Testis (tissue), 3 donors: ENCODE results near the gene ITGA1. TPM values are rescaled to one million over a fixed set of nuclear protein-coding genes. Genes with fewer than 3 reads are reported as not detected.

Source experiments
- DNase-seq: peaks from one replicate; pipeline ENCODE4 v3.0.0-alpha.2; 2019
- H3K27ac ChIP-seq, 2 donors: fragments of 200-600 bp; sonication (generic); one replicate each; pipeline ENCODE4 v1.5.1; 2019
- H3K27me3 ChIP-seq: fragments of 200-600 bp; sonication (generic); one replicate; pipeline ENCODE4 v1.5.1; 2019
- H3K36me3 ChIP-seq: fragments of 200-600 bp; sonication (generic); one replicate; pipeline ENCODE4 v1.5.1; 2017; ENCODE audit warnings: low read depth; ENCODE audit errors: missing control alignments
- H3K4me1 ChIP-seq: fragments of 200-600 bp; sonication (generic); one replicate; pipeline ENCODE4 v1.5.1; 2019
- H3K4me3 ChIP-seq, 2 donors: fragments of 200-600 bp; sonication (generic); one replicate each; pipeline ENCODE4 v1.5.1; 2017 to 2019
- H3K9me3 ChIP-seq: fragments of 200-600 bp; sonication (generic); one replicate; pipeline ENCODE4 v1.5.1; 2017
- POLR2A ChIP-seq: fragments of 450-650 bp; IDR thresholded peaks from one replicate; pipeline ENCODE4 v1.6.1; 2017; ENCODE audit warnings: antibody characterized with exemption, mild to moderate bottlenecking, moderate library complexity
- WGBS, 2 donors: methylation state at CpG; one replicate each; pipeline ENCODE4 v1.1.5; 2018; 5-methylcytosine and 5-hydroxymethylcytosine counted together
- intact Hi-C: fragments of 100-400 bp; cut with DNase I; formaldehyde crosslinking; loops from one replicate; pipeline ENCODE4 v1.15.1; 2023; ENCODE audit warnings: low total_unique reads
- polyA plus RNA-seq: library from polyadenylated mRNA; stranded (reverse); fragments of 350-450 nt; fragmentation: Illumina TruSeq; extraction: RNeasy Lipid Tissue Mini Kit (QIAGEN cat#74804); gene quantifications from one replicate; pipeline ENCODE4 v1.2.3, GENCODE V29; 2014; ENCODE audit warnings: low read depth, low replicate concordance; ENCODE audit not compliant: insufficient read depth
- total RNA-seq, 2 donors: library from RNA; depleted of rRNA; stranded (reverse); fragments of >200 nt; gene quantifications; one replicate each; pipeline ENCODE4 v1.2.3, GENCODE V29; 2016
- TF ChIP-seq, protein P1 (sequence below), 3 experiments: fragments of 450-650 bp in 2 of 3; fragments of 200-600 bp in 1 of 3; sonication (generic) in 1 of 3; IDR thresholded peaks; one replicate each; pipeline ENCODE4 v1.5.1; 2016 to 2019; ENCODE audit warnings: antibody characterized with exemption in 3 of 3, mild to moderate bottlenecking in 2 of 3, moderate library complexity in 1 of 3

ITGA1 gene
- total and polyA plus RNA-seq, 3 donors from 2014 or later: 7.3 to 8.1 (median 7.5) TPM

DNA sequence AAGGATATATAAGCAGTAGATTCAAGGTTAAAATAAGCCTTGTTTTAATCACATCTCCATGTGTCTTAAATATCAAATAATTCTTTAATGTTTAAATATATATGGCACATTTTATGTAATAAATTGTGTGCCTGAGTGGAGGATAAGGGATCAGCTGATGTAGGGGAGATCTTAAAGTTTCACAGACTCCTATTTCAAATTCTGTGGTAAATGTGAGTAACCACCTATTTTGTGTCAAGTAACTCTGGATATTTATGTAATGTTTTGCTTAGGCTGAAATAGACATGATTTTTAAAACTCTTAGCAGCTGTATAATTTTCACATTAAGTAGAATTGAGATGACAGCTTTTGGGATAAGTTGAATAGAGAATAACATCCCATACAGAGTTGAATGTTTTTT, 160.1 kb downstream of the ITGA1 start:
- Histone ChIP-seq H3K27ac (no peak overlapping the region), H3K27me3 (no peaks in the 10 kb centered on the region), H3K9me3 (no peaks in the 10 kb centered on the region), H3K36me3 (no peaks in the 10 kb centered on the region), H3K4me3 (no peak overlapping the region), H3K4me1 (no peaks in the 10 kb centered on the region)
- DNase-seq: no peak
- no peak for TF ChIP-seq POLR2A
- TF ChIP-seq, protein P1, sequence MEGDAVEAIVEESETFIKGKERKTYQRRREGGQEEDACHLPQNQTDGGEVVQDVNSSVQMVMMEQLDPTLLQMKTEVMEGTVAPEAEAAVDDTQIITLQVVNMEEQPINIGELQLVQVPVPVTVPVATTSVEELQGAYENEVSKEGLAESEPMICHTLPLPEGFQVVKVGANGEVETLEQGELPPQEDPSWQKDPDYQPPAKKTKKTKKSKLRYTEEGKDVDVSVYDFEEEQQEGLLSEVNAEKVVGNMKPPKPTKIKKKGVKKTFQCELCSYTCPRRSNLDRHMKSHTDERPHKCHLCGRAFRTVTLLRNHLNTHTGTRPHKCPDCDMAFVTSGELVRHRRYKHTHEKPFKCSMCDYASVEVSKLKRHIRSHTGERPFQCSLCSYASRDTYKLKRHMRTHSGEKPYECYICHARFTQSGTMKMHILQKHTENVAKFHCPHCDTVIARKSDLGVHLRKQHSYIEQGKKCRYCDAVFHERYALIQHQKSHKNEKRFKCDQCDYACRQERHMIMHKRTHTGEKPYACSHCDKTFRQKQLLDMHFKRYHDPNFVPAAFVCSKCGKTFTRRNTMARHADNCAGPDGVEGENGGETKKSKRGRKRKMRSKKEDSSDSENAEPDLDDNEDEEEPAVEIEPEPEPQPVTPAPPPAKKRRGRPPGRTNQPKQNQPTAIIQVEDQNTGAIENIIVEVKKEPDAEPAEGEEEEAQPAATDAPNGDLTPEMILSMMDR (IDR thresholded peaks at IDR 0.05): no peak
- intact Hi-C loops: no loop called here

DNA sequence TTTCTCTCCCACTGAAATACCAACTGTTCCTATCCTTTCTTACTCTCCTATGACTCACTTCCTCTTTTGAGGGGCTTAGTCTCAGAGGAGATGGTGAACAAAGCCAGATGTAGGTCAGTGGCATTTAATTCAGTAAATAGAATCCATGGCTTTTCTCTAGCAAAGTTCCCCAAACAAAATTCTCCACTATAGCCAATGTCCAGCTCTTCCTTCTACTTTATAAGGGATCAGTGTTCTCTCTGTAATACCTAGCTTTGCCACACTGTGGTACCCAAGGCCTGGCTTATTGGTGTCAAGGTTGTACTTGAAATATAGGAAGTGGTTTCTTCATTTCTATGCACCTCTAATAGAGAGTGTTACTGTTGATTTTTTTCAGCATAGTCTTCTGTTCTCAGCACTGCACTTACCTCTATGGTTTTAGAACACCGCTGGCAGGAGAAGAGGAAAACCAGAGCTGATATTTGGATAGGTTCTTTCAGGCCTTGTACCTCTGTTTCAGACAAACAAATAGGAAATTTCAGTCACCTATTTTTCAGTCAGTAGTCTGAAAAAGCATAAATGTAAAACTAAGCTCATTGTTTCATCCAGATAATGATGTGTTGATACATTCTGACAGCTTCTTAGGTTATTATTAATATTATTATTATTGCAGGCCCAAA, 160.8 kb downstream of the ITGA1 start:
- TF ChIP-seq POLR2A: no peak
- TF ChIP-seq, protein P1 (IDR thresholded peaks at IDR 0.05): peak; percentile 51 to 72 (median 69)
- Histone ChIP-seq H3K4me3 (no peak overlapping the region), H3K27me3 (no peaks in the 10 kb centered on the region), H3K36me3 (no peaks in the 10 kb centered on the region), H3K27ac (no peak overlapping the region), H3K9me3 (no peaks in the 10 kb centered on the region), H3K4me1 (no peaks in the 10 kb centered on the region)
- WGBS, 2 donors: 60 to 64% methylated on average over 1 of the region's 1 CpG
- intact Hi-C loops: no loop called here
- DNase-seq: peak; percentile 79

DNA sequence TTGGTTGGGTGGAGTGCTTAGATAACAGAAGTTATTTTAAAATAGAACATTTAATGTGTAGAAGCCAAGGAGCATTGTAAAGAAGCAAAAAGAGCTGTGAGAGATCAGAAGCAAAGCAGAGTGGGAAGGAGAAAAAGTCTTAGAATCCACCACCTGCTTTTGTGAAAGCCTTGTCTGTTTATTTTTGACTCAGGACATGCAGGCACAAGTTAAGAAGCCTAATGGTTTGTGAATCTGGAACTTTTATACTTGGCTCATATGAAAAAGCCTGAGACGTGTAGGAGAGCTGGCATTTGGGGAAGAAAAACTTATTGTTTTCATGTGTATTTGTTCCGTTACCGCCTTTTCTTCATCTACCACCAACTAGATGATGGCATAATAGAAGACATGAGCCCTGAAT, 163.0 kb downstream of the ITGA1 start:
- H3K4me1 ChIP-seq: no peaks in the 10 kb centered on the region
- H3K36me3 ChIP-seq: no peaks in the 10 kb centered on the region
- intact Hi-C loops: loop anchor here (10.0 kb wide), 1 partner anchor 154 kb away; the partner anchor contains the start of gene MOCS2
- DNase-seq: no peak
- H3K27me3 ChIP-seq: no peaks in the 10 kb centered on the region
- H3K4me3 ChIP-seq: no peak overlapping the region
- H3K9me3 ChIP-seq: no peaks in the 10 kb centered on the region
- H3K27ac ChIP-seq: no peak overlapping the region
- TF ChIP-seq, protein P1 (IDR thresholded peaks at IDR 0.05): no peak
- WGBS, 2 donors: 95 to 96% methylated on average over 3 of the region's 3 CpGs

DNA sequence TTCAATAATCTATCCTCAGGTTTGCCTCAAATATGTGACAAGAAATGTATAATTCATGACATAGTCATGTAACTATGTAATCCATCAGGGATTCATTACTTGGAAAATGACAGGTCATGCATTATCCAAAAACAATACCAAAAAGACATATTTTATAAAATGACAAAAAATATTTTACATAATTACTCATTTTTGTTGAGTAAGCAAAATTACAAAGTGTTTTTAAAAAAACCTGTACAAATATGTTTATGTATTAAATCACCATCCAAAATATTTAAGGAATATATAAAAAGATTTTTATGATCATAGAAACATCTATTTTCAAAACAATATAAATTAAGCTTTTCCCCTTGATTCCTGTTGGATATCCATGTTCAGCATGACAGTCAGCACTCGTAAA, 164.8 kb downstream of the ITGA1 start:
- H3K4me1 ChIP-seq: no peaks in the 10 kb centered on the region
- intact Hi-C loops: loop anchor here (10.0 kb wide), 1 partner anchor 152 kb away; the partner anchor contains the start of gene MOCS2
- H3K27ac ChIP-seq: no peak overlapping the region
- no peak for DNase-seq
- TF ChIP-seq, protein P1 (IDR thresholded peaks at IDR 0.05): no peak
- TF ChIP-seq POLR2A: no peak
- WGBS, 2 donors: 94% methylated on average over 1 of the region's 1 CpG
- no peaks in the 10 kb centered on the region for H3K27me3 ChIP-seq
- H3K36me3 ChIP-seq: no peaks in the 10 kb centered on the region
- H3K4me3 ChIP-seq: no peak overlapping the region
- no peaks in the 10 kb centered on the region for H3K9me3 ChIP-seq

DNA sequence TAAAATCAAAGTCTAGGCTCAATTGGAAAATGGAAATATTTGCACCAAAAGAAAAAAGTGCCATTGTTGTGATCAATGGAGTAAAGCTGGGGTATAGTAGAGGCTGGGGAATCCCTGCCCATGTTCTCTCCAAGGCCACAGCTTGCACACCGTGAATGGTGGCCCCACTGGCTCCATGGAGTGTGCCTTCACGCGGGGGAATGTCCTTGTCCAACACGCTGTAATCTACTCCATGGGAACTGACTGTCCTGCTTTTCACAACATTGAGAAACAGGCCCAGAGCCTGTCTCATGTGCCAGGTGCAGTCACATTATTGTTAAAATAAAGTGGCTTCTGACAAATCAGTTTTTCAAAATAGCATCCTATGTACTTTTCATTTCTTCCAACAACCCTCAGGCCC, 168.3 kb downstream of the ITGA1 start:
- intact Hi-C loops: loop anchor here (10.0 kb wide), 1 partner anchor 149 kb away; the partner anchor contains the start of gene MOCS2
- Histone ChIP-seq H3K36me3 (no peaks in the 10 kb centered on the region), H3K4me3 (no peak overlapping the region), H3K27ac (no peak overlapping the region), H3K27me3 (no peaks in the 10 kb centered on the region), H3K4me1 (no peaks in the 10 kb centered on the region), H3K9me3 (no peaks in the 10 kb centered on the region)
- TF ChIP-seq POLR2A: no peak
- TF ChIP-seq, protein P1 (IDR thresholded peaks at IDR 0.05): no peak
- 54 to 69% methylated on average over 4 of the region's 4 CpGs for WGBS, 2 donors
- peak; percentile 21 for DNase-seq
